GM12878 (cell line): Measurements from ENCODE around the gene XPO1. TPM values are rescaled to one million over a fixed set of nuclear protein-coding genes. Genes with fewer than 3 reads are reported as not detected.

ENCODE experiments used
- ATAC-seq: fragments of 200-7000 bp; cut with Tn5 transposase; 3 replicates; pipeline ENCODE4 v1.9.1; 2020; ENCODE audit warnings: mild to moderate bottlenecking, moderate library complexity
- BruUV-seq: library from RNA; stranded (reverse); fragments of 400-500 nt; replicated peaks from 2 replicates; lab custom pipeline; 2021; lab: Mats Ljungman, UMichigan
- CTCF ChIA-PET: fragments of 300-600 bp; sonication (Branson Sonifier 250); formaldehyde crosslinking; extraction: SDS; loops from one replicate; lab custom pipeline; 2021; ENCODE audit warnings: inconsistent platforms; lab: Yijun Ruan, JAX
- POLR2A ChIA-PET: fragments of 350-600 bp; formaldehyde crosslinking; extraction: SDS; loops from one replicate; lab custom pipeline; 2021; ENCODE audit warnings: inconsistent platforms; lab: Charles Lee
- RAD21 ChIA-PET: fragments of 300-600 bp; sonication (Branson Sonifier 250); formaldehyde crosslinking; loops from one replicate; lab custom pipeline; 2023; ENCODE audit warnings: antibody characterized with exemption; ENCODE audit not compliant: unreplicated experiment; lab: Charles Lee
- SMC1A ChIA-PET: fragments of 300-600 bp; sonication (Branson Sonifier 250); formaldehyde crosslinking; loops from one replicate; lab custom pipeline; 2023; ENCODE audit not compliant: unreplicated experiment, uncharacterized antibody; lab: Charles Lee
- DNase-seq: peaks from one replicate; pipeline ENCODE4 v3.0.0-alpha.2; 2011; ENCODE audit warnings: low read depth, low spot score
- FAIRE-seq: peaks from 3 replicates; lab custom pipeline; 2011; peaks lifted over from hg19 to GRCh38; lab: Jason Lieb, UNC
- H2AFZ ChIP-seq: 2 replicates; pipeline ENCODE4 v1.6.0; 2011; ENCODE audit warnings: low read depth, low read length, control low read depth; ENCODE audit not compliant: control insufficient read depth
- H3K27ac ChIP-seq: 2 replicates; pipeline ENCODE4 v1.5.1; 2011; ENCODE audit warnings: control low read depth; ENCODE audit not compliant: control insufficient read depth, insufficient read depth
- H3K27me3 ChIP-seq, 2 experiments: replicated peaks in 1 of 2; 2 replicates each; pipeline versions ENCODE4 v1.6.0 to v1.6.1; 2011; ENCODE audit warnings: low read length in 1 of 2; ENCODE audit not compliant: control insufficient read depth in 2 of 2, insufficient read depth in 2 of 2
- H3K36me3 ChIP-seq, 2 experiments: 2 replicates each; pipeline ENCODE4 v1.5.1; 2011; ENCODE audit warnings: low read length in 1 of 2; ENCODE audit not compliant: control insufficient read depth in 2 of 2, insufficient read depth in 2 of 2
- H3K4me1 ChIP-seq: 2 replicates; pipeline ENCODE4 v1.6.1; 2011; ENCODE audit warnings: mild to moderate bottlenecking, low read length, moderate library complexity, mixed read lengths; ENCODE audit not compliant: control insufficient read depth, insufficient read depth
- H3K4me2 ChIP-seq: 2 replicates; pipeline ENCODE4 v1.6.0; 2011; ENCODE audit warnings: control low read depth; ENCODE audit not compliant: control insufficient read depth, insufficient read depth
- H3K4me3 ChIP-seq: fragments of 200-600 bp; sonication (generic); 2 replicates; pipeline ENCODE4 v1.5.1; 2016
- H3K79me2 ChIP-seq: 2 replicates; pipeline ENCODE4 v1.6.0; 2011; ENCODE audit warnings: low read length; ENCODE audit not compliant: control insufficient read depth, insufficient read depth
- H3K9ac ChIP-seq: 2 replicates; pipeline ENCODE4 v1.8.0; 2011; ENCODE audit warnings: low read length, control low read depth, mixed read lengths; ENCODE audit not compliant: control insufficient read depth, insufficient read depth
- H3K9me3 ChIP-seq: replicated peaks from 3 replicates; pipeline ENCODE4 v1.5.1; 2011; ENCODE audit warnings: mild to moderate bottlenecking, low read length; ENCODE audit not compliant: control insufficient read depth, insufficient read depth
- H4K20me1 ChIP-seq: 2 replicates; pipeline ENCODE4 v1.6.0; 2011; ENCODE audit not compliant: control insufficient read depth, insufficient read depth
- KAT2A ChIP-seq: conservative IDR thresholded peaks from 2 replicates; pipeline ENCODE4 v1.6.1; 2011; ENCODE audit warnings: low read depth, low read length; ENCODE audit not compliant: control insufficient read depth
- MTA2 ChIP-seq: fragments of 450-650 bp; IDR thresholded peaks from 2 replicates; pipeline ENCODE4 v1.6.1; 2016; ENCODE audit warnings: low read depth, mild to moderate bottlenecking, moderate library complexity
- TARDBP ChIP-seq: IDR thresholded peaks from 2 replicates; pipeline ENCODE4 v1.6.1; 2016; ENCODE audit warnings: borderline replicate concordance
- ZNF24 ChIP-seq: fragments of 450-650 bp; IDR thresholded peaks from 2 replicates; pipeline ENCODE4 v1.6.1; 2017; ENCODE audit warnings: antibody characterized with exemption, mild to moderate bottlenecking
- ZNF274 ChIP-seq: IDR thresholded peaks from one replicate; pipeline ENCODE4 v1.8.0; 2011; ENCODE audit not compliant: insufficient read length, insufficient read depth
- ZSCAN29 ChIP-seq: fragments of 450-650 bp; IDR thresholded peaks from 2 replicates; pipeline ENCODE4 v1.6.1; 2017; ENCODE audit warnings: mild to moderate bottlenecking, moderate library complexity
- WGBS: methylation state at CpG from one replicate; pipeline ENCODE4 v1.1.6; 2016; ENCODE audit warnings: low lambda C conversion rate; ENCODE audit not compliant: insufficient replicate concordance, insufficient coverage; ENCODE audit errors: missing lambda C conversion rate; 5-methylcytosine and 5-hydroxymethylcytosine counted together
- in situ Hi-C: fragments of 300-500 bp; cut with MboI; formaldehyde crosslinking; loops from 9 replicates; pipeline ENCODE4 v1.14.3; 2018; ENCODE audit warnings: mixed read lengths
- intact Hi-C: fragments of 100-400 bp; cut with micrococcal nuclease; formaldehyde crosslinking; loops from one replicate; pipeline ENCODE4 v1.14.2; 2022; ENCODE audit not compliant: unreplicated experiment
- polyA plus RNA-seq, 11 experiments: library from polyadenylated mRNA; depleted of rRNA in 4 of 11; unstranded in 6 of 11; stranded (reverse) in 5 of 11; fragments of >200 nt; fragmentation: Nextera tagmentation in 4 of 11; fragmentation: Illumina TruSeq in 1 of 11; extraction: Ambion mirVana in 4 of 11; extraction: Trizol in 1 of 11; gene quantifications; 1 replicate in 1 of 11; 2 replicates in 10 of 11; pipeline versions ENCODE4 v1.2.1 to v1.2.3, GENCODE V29; 2011 to 2016; ENCODE audit warnings: inconsistent platforms in 2 of 11, missing spikeins in 2 of 11, low read depth in 1 of 11
- total RNA-seq, 4 experiments: library from RNA; depleted of rRNA in 3 of 4; stranded (reverse); fragments of >200 nt in 3 of 4; fragmentation: Illumina TruSeq in 1 of 4; extraction: Trizol in 1 of 4; gene quantifications; 2 replicates each; pipeline versions ENCODE4 v1.2.1 to v1.2.3, GENCODE V29; 2013 to 2021
- TF ChIP-seq, protein P1 (sequence below): fragments of 450-650 bp; IDR thresholded peaks from 2 replicates; pipeline ENCODE4 v1.6.1; 2017; ENCODE audit warnings: low read depth, mild to moderate bottlenecking, moderate library complexity
- TF ChIP-seq, protein P2 (sequence below): fragments of 150-350 bp; IDR thresholded peaks from 2 replicates; pipeline ENCODE4 v1.6.1; 2014; ENCODE audit warnings: mild to moderate bottlenecking, low read depth, low read length
- TF ChIP-seq, protein P3 (sequence below): fragments of 450-650 bp; formaldehyde crosslinking; IDR thresholded peaks from 2 replicates; pipeline ENCODE4 v1.4.0; 2022; ENCODE audit warnings: mild to moderate bottlenecking, moderate library complexity

XPO1 gene
- total and polyA plus RNA-seq, 10 of the 15 experiments (the other 5 are each of a cell fraction or from before 2014, with no cell fraction given): 57.3 to 216 (median 153) TPM

DNA sequence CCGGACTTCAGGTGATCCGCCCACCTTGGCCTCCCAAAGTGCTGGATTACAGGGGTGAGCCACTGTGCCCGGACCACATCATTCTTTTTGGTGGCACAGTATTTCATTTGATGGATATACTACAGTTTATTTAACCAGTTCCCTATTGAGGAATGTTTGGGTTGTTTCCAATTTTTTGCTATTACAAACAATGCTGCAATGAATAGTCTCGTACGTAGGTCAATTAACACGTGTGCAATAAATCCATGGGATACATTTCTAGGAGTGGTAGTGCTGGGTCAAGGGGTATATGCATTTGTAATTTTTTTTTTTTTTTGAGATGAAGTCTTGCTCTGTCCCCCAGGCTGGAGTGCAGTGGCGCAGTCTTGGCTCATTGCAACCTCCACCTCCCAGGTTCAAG lies 28.4 kb upstream of the XPO1 start:
- intact Hi-C loops (no loop called here), in situ Hi-C loops (no loop called here)
- Histone ChIP-seq H3K9ac (no peak overlapping the region), H4K20me1 (no peaks in the 10 kb centered on the region), H3K27ac (no peak overlapping the region), H3K9me3 (no peaks in the 10 kb centered on the region), H3K4me3 (no peak overlapping the region), H3K4me1 (no peaks in the 10 kb centered on the region), H3K79me2 (no peaks in the 10 kb centered on the region), H2AFZ (no peak overlapping the region), H3K36me3 (no peaks in the 10 kb centered on the region), H3K27me3 (no peaks in the 10 kb centered on the region), H3K4me2 (no peak overlapping the region)
- no peak for DNase-seq
- TF ChIP-seq MTA2 (no peak), KAT2A (no peak), ZNF274 (no peak), ZSCAN29 (no peak), ZNF24 (no peak), TARDBP (no peak)
- TF ChIP-seq, protein P1, sequence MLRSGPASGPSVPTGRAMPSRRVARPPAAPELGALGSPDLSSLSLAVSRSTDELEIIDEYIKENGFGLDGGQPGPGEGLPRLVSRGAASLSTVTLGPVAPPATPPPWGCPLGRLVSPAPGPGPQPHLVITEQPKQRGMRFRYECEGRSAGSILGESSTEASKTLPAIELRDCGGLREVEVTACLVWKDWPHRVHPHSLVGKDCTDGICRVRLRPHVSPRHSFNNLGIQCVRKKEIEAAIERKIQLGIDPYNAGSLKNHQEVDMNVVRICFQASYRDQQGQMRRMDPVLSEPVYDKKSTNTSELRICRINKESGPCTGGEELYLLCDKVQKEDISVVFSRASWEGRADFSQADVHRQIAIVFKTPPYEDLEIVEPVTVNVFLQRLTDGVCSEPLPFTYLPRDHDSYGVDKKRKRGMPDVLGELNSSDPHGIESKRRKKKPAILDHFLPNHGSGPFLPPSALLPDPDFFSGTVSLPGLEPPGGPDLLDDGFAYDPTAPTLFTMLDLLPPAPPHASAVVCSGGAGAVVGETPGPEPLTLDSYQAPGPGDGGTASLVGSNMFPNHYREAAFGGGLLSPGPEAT: no peak
- TF ChIP-seq, protein P2, sequence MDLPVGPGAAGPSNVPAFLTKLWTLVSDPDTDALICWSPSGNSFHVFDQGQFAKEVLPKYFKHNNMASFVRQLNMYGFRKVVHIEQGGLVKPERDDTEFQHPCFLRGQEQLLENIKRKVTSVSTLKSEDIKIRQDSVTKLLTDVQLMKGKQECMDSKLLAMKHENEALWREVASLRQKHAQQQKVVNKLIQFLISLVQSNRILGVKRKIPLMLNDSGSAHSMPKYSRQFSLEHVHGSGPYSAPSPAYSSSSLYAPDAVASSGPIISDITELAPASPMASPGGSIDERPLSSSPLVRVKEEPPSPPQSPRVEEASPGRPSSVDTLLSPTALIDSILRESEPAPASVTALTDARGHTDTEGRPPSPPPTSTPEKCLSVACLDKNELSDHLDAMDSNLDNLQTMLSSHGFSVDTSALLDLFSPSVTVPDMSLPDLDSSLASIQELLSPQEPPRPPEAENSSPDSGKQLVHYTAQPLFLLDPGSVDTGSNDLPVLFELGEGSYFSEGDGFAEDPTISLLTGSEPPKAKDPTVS: no peak
- TF ChIP-seq, protein P3, sequence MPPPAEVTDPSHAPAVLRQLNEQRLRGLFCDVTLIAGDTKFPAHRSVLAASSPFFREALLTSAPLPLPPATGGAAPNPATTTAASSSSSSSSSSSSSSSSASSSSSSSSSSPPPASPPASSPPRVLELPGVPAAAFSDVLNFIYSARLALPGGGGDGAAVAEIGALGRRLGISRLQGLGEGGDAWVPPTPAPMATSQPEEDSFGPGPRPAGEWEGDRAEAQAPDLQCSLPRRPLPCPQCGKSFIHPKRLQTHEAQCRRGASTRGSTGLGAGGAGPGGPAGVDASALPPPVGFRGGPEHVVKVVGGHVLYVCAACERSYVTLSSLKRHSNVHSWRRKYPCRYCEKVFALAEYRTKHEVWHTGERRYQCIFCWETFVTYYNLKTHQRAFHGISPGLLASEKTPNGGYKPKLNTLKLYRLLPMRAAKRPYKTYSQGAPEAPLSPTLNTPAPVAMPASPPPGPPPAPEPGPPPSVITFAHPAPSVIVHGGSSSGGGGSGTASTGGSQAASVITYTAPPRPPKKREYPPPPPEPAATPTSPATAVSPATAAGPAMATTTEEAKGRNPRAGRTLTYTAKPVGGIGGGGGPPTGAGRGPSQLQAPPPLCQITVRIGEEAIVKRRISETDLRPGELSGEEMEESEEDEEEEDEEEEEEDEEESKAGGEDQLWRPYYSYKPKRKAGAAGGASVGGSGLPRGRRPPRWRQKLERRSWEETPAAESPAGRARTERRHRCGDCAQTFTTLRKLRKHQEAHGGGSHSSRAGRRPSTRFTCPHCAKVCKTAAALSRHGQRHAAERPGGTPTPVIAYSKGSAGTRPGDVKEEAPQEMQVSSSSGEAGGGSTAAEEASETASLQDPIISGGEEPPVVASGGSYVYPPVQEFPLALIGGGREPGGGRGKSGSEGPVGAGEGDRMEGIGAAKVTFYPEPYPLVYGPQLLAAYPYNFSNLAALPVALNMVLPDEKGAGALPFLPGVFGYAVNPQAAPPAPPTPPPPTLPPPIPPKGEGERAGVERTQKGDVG (CRISPR knock-in tag): no peak
- ChIA-PET POLR2A (interaction anchor here (0.6 kb wide), 1 partner anchor 96 kb away, joined by 3 read pairs; no protein-coding TSS in a partner anchor), SMC1A (interaction anchor here (0.7 kb wide), 1 partner anchor 150 kb away, joined by 3 read pairs; no protein-coding TSS in a partner anchor), CTCF (interaction anchor here (0.6 kb wide), 1 partner anchor 40 kb away, joined by 3 read pairs; no protein-coding TSS in a partner anchor), RAD21 (no interaction called here)
- BruUV-seq: no TSS peak
- ATAC-seq: no peak
- WGBS: 92% methylated on average over 7 of the region's 7 CpGs
- FAIRE-seq: no peak
